Panc1 (cell line): ENCODE measurements around the gene CLCN7.

Experiments
- CTCF ChIP-seq: fragments of 450-650 bp; IDR thresholded peaks from 2 replicates; pipeline ENCODE4 v1.5.1; 2017; ENCODE audit warnings: mild to moderate bottlenecking
- POLR2AphosphoS5 ChIP-seq: IDR thresholded peaks from 2 replicates; pipeline ENCODE4 v1.6.1; 2012; ENCODE audit warnings: mild to moderate bottlenecking, low read depth, low read length, moderate library complexity
- REST ChIP-seq, 2 experiments: IDR thresholded peaks; 2 replicates each; pipeline ENCODE4 v1.6.1; 2011 to 2012; ENCODE audit warnings: low read depth in 2 of 2, control low read depth in 1 of 2, low read length in 1 of 2, mild to moderate bottlenecking in 1 of 2, moderate library complexity in 1 of 2; ENCODE audit not compliant: insufficient read depth in 1 of 2
- SIN3A ChIP-seq: IDR thresholded peaks from 2 replicates; pipeline ENCODE4 v1.6.1; 2012; ENCODE audit warnings: low read depth, mild to moderate bottlenecking, low read length, moderate library complexity, borderline replicate concordance; ENCODE audit not compliant: insufficient read depth
- TCF7L2 ChIP-seq: IDR thresholded peaks from 2 replicates; pipeline ENCODE4 v1.6.1; 2011; ENCODE audit warnings: mild to moderate bottlenecking, low read depth, low read length, inconsistent platforms

GRCh38 chr16:1514507-1514906 is 39.7 kb upstream of the CLCN7 start:
- no peak for TF ChIP-seq REST (IDR thresholded peaks at IDR 0.05; ENCODE audit: insufficient read depth in 1 of 2, low read depth in 2 of 2, low read length in 1 of 2)
- no peak for TF ChIP-seq CTCF
- no peak for TF ChIP-seq POLR2AphosphoS5
- TF ChIP-seq TCF7L2: no peak
- no peak for TF ChIP-seq SIN3A
